HEK293 (cell line): ENCODE data around the gene ANKZF1.

Experiments used
- BCL11A ChIP-seq: fragments of 450-650 bp; formaldehyde crosslinking; IDR thresholded peaks from 2 replicates; pipeline ENCODE4 v1.5.1; 2016; ENCODE audit warnings: low read depth, missing biosample characterization, missing genetic modification characterization
- PRDM10 ChIP-seq: fragments of 450-650 bp; formaldehyde crosslinking; IDR thresholded peaks from 2 replicates; pipeline ENCODE4 v1.5.1; 2016; ENCODE audit warnings: missing biosample characterization, missing genetic modification characterization
- SCRT1 ChIP-seq: fragments of 450-650 bp; formaldehyde crosslinking; IDR thresholded peaks from 2 replicates; pipeline ENCODE4 v1.5.1; 2016; ENCODE audit warnings: missing biosample characterization, missing genetic modification characterization, borderline replicate concordance
- ZBTB17 ChIP-seq: fragments of 450-650 bp; formaldehyde crosslinking; IDR thresholded peaks from 2 replicates; pipeline ENCODE4 v1.5.1; 2016; ENCODE audit warnings: missing biosample characterization, missing genetic modification characterization
- ZBTB20 ChIP-seq: fragments of 450-650 bp; formaldehyde crosslinking; IDR thresholded peaks from 2 replicates; pipeline ENCODE4 v1.5.1; 2016; ENCODE audit warnings: missing biosample characterization, missing genetic modification characterization
- ZBTB21 ChIP-seq: fragments of 450-650 bp; formaldehyde crosslinking; IDR thresholded peaks from 2 replicates; pipeline ENCODE4 v1.5.1; 2017; ENCODE audit warnings: missing biosample characterization, missing genetic modification characterization
- ZBTB48 ChIP-seq: fragments of 450-650 bp; formaldehyde crosslinking; IDR thresholded peaks from 2 replicates; pipeline ENCODE4 v1.5.1; 2016; ENCODE audit warnings: missing biosample characterization, missing genetic modification characterization
- ZFHX2 ChIP-seq: fragments of 450-650 bp; formaldehyde crosslinking; conservative IDR thresholded peaks from 2 replicates; pipeline ENCODE4 v1.5.1; 2016; ENCODE audit warnings: missing biosample characterization, missing genetic modification characterization
- ZIC2 ChIP-seq: fragments of 450-650 bp; formaldehyde crosslinking; IDR thresholded peaks from 2 replicates; pipeline ENCODE4 v1.5.1; 2016; ENCODE audit warnings: missing biosample characterization, missing genetic modification characterization
- ZNF24 ChIP-seq: fragments of 450-650 bp; formaldehyde crosslinking; IDR thresholded peaks from 2 replicates; pipeline ENCODE4 v1.5.1; 2016; ENCODE audit warnings: missing biosample characterization, missing genetic modification characterization
- ZNF341 ChIP-seq: fragments of 450-650 bp; formaldehyde crosslinking; IDR thresholded peaks from 2 replicates; pipeline ENCODE4; 2016; ENCODE audit warnings: low read depth, missing biosample characterization, missing genetic modification characterization
- ZNF366 ChIP-seq: fragments of 450-650 bp; formaldehyde crosslinking; conservative IDR thresholded peaks from 2 replicates; pipeline ENCODE4 v1.5.1; 2016; ENCODE audit warnings: missing biosample characterization, missing genetic modification characterization
- ZNF555 ChIP-seq: fragments of 450-650 bp; formaldehyde crosslinking; conservative IDR thresholded peaks from 2 replicates; pipeline ENCODE4 v1.5.1; 2017; ENCODE audit warnings: missing biosample characterization, mild to moderate bottlenecking, missing genetic modification characterization, inconsistent platforms
- ZNF571 ChIP-seq: fragments of 450-650 bp; formaldehyde crosslinking; IDR thresholded peaks from 2 replicates; pipeline ENCODE4 v1.5.0; 2017; ENCODE audit warnings: missing biosample characterization, missing genetic modification characterization
- ZNF600 ChIP-seq: fragments of 450-650 bp; formaldehyde crosslinking; IDR thresholded peaks from 2 replicates; pipeline ENCODE4 v1.5.1; 2016; ENCODE audit warnings: missing biosample characterization, missing genetic modification characterization
- ZNF660 ChIP-seq: fragments of 450-650 bp; IDR thresholded peaks from 2 replicates; pipeline ENCODE4 v1.5.1; 2018; ENCODE audit warnings: missing biosample characterization, mild to moderate bottlenecking, missing genetic modification characterization
- ZSCAN18 ChIP-seq: fragments of 450-650 bp; formaldehyde crosslinking; IDR thresholded peaks from 2 replicates; pipeline ENCODE4 v1.5.1; 2016; ENCODE audit warnings: missing biosample characterization, missing genetic modification characterization
- ZSCAN30 ChIP-seq: fragments of 450-650 bp; IDR thresholded peaks from 2 replicates; pipeline ENCODE4 v1.5.1; 2018; ENCODE audit warnings: missing biosample characterization, mild to moderate bottlenecking, missing genetic modification characterization, moderate library complexity
- TF ChIP-seq, protein P1 (sequence below): fragments of 450-650 bp; formaldehyde crosslinking; IDR thresholded peaks from 2 replicates; pipeline ENCODE4 v1.5.1; 2016; ENCODE audit warnings: missing biosample characterization, missing genetic modification characterization
- TF ChIP-seq, protein P2 (sequence below): fragments of 450-650 bp; formaldehyde crosslinking; IDR thresholded peaks from 2 replicates; pipeline ENCODE4 v1.5.1; 2016; ENCODE audit warnings: missing biosample characterization, missing genetic modification characterization
- TF ChIP-seq, protein P3 (sequence below): IDR thresholded peaks from 2 replicates; pipeline ENCODE4 v1.6.1; 2011; ENCODE audit warnings: mild to moderate bottlenecking, low read depth, low read length, borderline replicate concordance

Gene ANKZF1

GRCh38 chr2:219249203-219249980, 19.8 kb downstream of the ANKZF1 start (continued):
- TF ChIP-seq ZNF24 (tag by site-specific recombination) (0 out of 2 replicates have a peak, but pooled peaks have one; percentile 79), ZSCAN30 (tag by site-specific recombination) (no peak), ZNF660 (tag by site-specific recombination) (peak; percentile 44; the same call in 1 of the 2 replicates), ZNF366 (tag by site-specific recombination) (peak; percentile 55; the same call in 1 of the 2 replicates), ZFHX2 (0 out of 2 replicates have a peak, but pooled peaks have one; percentile 14), ZBTB48 (tag by site-specific recombination) (peak; percentile 94), ZSCAN18 (tag by site-specific recombination) (no peak), ZNF341 (tag by site-specific recombination) (peak; percentile 92), BCL11A (no peak), PRDM10 (tag by site-specific recombination) (peak; percentile 88), ZBTB17 (tag by site-specific recombination) (peak; percentile 63), ZNF571 (no peak), SCRT1 (tag by site-specific recombination) (no peak), ZIC2 (tag by site-specific recombination) (peak; percentile 90), ZBTB21 (tag by site-specific recombination) (peak; percentile 88), ZNF600 (tag by site-specific recombination) (0 out of 2 replicates have a peak, but pooled peaks have one; percentile 31), ZNF555 (no peak), ZBTB20 (tag by site-specific recombination) (peak; percentile 91)
- TF ChIP-seq, protein P1, sequence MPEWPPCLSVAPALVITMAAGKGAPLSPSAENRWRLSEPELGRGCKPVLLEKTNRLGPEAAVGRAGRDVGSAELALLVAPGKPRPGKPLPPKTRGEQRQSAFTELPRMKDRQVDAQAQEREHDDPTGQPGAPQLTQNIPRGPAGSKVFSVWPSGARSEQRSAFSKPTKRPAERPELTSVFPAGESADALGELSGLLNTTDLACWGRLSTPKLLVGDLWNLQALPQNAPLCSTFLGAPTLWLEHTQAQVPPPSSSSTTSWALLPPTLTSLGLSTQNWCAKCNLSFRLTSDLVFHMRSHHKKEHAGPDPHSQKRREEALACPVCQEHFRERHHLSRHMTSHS (tag by site-specific recombination), result no peak
- TF ChIP-seq, protein P2, sequence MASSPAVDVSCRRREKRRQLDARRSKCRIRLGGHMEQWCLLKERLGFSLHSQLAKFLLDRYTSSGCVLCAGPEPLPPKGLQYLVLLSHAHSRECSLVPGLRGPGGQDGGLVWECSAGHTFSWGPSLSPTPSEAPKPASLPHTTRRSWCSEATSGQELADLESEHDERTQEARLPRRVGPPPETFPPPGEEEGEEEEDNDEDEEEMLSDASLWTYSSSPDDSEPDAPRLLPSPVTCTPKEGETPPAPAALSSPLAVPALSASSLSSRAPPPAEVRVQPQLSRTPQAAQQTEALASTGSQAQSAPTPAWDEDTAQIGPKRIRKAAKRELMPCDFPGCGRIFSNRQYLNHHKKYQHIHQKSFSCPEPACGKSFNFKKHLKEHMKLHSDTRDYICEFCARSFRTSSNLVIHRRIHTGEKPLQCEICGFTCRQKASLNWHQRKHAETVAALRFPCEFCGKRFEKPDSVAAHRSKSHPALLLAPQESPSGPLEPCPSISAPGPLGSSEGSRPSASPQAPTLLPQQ (tag by site-specific recombination), result peak; percentile 52; the same call in 1 of the 2 replicates
- TF ChIP-seq, protein P3, sequence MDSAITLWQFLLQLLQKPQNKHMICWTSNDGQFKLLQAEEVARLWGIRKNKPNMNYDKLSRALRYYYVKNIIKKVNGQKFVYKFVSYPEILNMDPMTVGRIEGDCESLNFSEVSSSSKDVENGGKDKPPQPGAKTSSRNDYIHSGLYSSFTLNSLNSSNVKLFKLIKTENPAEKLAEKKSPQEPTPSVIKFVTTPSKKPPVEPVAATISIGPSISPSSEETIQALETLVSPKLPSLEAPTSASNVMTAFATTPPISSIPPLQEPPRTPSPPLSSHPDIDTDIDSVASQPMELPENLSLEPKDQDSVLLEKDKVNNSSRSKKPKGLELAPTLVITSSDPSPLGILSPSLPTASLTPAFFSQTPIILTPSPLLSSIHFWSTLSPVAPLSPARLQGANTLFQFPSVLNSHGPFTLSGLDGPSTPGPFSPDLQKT, result no peak
